Measurements from ENCODE around the gene SLC37A1.
A peak's percentile ranks its signal among the peaks of the same experiment; 100 is the strongest.

SLC37A1 gene

DNA sequence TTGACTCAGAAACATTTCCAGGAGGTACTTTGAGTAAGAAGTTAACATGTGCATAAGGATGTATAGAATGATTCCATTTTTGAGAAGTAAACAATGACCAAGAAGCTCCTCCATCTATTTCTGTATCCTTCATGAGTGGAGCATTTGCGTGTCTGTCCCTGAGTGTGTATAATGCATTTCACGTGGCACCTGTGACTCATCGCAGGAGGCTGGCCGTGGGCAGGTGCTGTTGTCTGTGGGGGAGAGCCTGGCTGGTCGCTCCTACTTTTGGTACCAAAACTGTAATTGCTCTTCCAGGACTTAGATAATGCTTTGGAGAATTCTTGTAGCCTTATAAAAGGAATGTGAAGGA lies 16.5 kb downstream of the SLC37A1 start:
- no peak for DNase-seq

DNA sequence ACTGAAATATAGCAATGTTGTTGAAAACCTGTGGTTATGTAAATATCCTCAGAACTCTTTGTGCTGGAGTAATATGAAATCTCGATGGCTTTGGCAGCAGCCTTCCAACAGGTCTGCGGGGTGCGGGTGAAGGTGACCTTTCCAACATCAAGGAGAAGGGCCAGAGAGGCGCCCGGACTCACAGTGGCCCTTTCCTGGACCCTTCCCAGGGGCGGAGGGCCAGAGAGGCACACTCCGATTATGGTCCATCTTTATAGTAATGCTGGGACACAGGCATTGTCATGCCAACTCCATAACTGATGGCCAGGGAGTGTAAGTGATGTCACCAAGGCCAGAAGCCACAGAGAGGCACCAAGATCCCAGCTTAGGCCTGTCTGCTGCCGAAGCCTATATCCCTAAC lies 18.1 kb downstream of the SLC37A1 start:
- no peak for DNase-seq

DNA sequence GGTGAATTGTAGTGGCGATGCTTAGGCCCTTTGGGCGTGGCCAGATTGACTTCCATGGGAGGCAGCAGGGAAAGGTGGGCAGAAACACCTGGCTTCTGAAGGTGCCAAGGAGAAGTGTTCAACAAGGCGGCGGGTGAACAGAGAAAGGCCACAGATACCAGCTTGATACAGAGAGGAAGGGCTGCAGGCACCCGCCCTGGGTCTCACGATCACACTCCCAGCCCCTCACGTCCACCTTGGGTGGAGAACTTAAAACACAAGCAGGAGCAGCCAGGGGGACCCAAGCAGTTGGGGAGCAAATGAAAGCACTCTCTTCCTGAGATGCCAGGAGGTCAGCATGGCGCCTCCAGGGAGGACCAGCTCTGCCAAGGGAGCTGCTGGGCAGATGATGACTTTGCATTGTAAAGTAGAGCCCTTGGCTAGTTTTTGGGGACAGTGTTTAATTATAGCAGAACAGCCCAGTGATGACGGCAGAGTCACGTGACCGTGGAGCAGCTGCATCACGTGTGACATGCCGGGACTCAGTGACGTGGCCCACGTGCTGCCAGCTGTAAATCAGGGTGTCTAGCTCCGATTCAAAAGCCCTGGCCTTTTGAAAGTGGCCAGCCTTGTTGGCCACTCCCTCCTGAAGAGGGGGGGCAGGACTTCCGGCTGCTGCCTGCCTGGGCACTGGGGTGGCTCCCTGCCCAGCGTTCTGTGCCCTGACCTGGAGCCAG lies 19.0 kb downstream of the SLC37A1 start:
- no peak for DNase-seq

DNA sequence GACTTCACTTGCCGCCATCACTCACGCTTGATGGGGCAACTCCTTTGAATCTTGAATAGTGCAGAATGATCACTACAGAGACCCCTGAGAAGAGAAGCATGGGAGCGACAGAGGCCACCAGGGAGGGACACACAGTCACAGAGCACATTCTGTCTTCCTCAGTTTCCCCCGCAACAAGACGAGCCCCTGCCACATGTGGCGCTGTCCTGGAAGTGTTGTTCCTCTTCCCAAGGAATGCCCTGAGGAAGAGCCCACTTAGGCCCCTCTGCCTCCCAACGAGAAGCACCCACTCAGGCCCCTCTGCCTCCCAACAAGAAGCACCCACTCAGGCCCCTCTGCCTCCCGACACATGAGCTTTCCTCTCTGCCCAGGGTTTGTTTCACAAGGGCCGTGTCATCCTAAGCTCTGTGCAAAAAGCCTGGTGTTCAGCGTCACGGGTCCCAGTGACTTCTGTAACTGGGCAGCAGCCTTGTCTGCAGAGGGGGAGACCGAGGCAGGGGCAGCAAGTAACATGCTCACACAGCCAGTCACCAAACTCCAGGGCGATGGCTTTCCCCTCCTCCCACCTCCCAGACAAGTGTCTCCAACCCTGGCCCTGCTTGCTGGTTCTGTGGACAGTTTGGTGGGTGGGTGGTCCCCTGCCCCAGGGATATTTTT lies 19.8 kb downstream of the SLC37A1 start:
- no peak for DNase-seq

DNA sequence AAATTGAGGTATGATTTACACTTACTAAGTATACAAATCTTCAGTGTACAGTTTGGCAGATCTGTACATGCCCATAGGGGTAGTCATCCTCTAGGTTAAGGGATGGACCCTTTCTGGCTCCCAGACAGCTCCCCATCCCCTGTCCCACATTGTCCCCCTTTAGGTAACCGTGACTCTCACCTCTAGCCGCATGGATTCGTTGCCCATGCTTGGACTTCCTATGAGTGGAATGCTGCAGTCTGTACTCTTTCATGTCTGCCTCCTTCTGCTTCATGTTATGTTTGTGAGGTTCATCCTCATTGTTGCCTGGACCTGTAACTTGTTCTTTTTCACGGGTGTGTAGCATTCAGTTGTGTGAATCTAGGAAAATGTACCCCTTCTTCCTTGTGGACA lies 20.3 kb downstream of the SLC37A1 start:
- DNase-seq = no peak

DNA sequence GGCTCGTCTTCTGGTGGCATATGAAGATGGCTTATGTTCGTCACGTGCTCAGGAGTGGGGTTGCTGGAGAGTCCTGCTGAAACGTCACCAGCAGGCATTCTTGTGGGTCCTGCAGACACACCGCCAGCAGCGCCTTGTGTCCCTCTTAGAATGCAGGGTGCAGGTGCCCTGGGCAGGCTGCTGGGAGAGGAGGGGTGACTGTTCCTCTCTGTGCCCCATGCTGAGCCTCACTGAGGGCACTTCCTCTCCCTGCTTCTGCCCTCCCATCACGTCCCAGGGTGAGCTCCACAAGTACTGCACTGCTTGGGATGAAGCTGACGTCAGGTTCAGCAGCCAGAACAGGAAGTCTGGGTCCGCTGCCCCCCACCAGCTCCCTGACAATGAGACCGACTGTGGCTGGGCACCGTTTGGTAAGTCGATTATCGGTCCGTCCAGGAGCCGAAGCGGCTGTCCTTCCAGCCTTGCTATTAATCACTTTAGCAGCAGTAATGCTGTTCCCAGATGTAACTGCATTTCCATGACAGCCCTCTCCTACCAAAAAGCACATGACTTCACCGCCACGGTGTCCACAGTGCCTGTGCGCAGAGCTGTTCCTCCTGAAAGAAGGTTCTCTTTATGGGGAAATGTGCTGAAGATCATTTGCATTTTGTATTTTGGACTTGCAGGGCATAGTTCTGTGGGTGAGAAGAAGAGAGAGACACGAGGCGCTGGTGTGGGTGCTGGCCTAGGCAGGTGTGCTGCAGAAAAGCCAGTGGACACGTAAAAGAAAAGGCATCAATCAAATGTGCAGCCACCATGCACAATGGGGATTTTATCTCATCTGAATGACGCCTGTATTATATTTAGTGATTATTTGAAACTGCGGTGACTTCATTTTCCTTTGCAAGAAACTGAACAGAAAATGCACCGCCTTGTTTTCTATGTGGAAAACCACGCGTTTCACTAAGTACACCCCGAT lies 21.0 kb downstream of the SLC37A1 start:
- no peak for DNase-seq

DNA sequence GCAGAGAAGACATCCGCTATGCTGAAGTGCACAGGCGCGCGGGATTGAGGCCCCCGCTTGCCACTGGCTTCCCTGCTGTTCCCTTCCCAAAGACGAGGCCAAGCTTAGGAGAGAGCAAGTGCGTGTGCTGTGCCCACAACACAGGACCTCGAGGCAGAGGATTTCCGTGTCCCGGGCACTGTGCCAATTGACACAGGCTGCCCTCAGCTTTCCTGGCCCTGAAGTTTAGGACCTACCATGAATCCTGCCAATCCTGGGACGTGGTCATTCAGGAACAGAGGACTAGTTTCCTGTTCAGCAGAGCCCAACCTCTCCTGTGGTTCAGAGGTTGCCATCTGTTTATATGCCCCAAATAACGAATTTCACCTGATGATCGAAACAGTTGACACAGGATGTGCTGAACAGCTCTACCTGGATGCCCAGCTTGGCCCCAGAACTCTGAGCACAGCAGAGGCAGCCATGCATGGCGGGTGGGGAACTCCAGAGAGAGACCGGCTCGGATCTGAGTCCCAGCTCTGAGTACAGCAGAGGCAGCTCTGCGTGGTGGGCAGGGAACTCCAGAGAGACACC lies 22.0 kb downstream of the SLC37A1 start:
- DNase-seq = no peak

DNA sequence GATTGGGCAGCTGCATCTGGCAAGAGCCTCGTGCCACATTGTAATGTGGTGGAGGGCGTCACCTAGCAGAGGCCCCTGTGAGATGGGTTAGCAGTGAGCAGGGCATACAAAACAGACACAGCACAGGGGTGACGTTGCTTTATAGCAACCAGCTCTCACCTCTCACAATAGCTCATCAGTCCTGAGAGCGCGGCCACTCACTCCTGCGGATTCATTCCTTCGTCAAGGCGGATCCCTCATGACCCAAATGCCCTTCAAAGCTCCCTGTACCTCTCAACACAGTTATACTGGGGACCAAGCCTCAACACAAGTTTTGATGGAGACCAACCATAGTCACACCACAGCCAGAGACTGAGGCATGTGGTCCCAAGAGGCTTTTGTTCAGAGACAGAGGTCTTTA lies 22.9 kb downstream of the SLC37A1 start:
- DNase-seq = no peak

DNA sequence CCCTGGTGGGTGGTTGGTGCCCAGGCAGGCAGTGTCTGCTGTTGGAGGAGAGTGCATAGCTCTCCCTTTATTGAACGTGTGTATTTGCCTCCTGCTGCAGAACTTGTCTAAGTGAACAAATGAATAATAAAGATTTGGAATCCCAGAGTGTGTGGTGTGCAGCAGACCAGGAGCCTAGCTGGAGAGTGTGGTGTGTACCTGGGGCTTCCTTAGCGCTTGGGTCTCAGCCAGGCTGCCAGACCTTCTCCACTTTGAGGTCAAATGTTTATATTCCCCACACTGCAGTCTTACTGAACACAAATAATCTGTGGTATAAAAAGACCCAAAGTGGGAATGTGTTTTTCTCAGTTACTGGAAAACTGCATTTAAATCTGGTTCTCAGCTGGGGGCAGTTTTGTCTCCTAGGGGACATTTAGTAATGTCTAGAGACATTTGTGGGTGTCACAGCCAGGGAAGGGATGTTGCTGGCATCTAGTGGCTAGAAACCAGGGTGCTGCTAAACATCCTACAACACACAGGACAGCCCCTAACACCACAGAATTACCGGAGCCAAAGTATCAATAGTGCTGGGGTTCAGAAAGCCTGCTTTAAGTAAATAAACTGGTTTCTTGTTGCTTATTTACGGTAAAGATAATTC lies 23.6 kb downstream of the SLC37A1 start:
- peak; percentile 13 for DNase-seq

DNA sequence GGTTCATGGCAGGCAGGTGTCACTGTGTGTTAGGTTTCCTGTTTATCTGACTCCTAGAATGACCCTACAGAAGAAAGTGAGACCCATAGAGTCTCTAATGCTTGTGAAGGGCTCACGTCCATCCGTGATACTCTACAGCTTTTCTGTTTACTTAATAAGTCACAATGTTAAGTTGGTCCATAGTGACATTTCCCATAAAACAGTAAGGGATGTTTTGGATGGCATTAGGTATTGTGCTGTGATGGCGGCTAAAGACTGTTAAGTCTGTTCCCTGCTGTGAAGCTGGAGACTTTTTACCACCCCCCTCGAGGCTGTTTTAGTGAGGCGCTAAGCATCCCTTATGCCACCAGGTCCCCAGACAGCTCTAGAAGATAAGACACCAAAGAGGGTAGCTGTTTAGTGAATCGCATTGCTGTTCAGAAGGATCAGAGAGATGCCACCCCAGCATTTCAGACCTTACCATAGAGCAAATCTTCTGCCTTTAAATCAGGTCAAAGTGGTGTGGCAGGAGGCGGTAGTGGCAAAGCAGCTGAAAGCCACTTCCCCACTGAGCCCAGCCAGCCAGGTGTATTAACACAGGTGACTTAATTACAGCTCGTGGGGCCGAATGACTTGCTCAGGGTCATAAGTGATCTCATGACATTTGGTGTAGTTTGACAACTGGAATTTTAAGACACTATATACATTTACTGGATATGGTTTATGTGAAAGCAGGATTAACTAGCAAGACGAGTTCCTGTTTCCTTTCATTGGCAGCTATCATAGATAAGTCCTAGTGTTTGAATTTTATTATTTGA lies 25.0 kb downstream of the SLC37A1 start:
- DNase-seq = no peak

DNA sequence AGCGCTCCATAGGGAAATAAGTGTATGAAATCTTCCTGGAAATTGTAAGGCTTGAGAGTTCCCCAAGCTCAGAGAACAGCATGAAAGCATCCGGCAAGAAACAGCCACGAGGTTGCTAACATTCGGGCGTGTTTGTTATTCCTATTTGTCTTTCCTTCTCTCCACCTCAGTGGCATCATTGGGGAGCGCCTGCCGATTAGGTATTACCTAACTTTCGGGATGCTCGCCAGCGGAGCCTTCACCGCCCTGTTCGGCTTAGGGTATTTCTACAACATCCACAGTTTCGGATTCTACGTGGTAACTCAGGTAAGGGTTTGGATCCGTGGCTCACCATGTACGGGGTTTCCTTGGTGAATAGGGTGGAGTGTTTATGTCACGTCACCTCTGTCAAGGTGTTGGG lies 25.7 kb downstream of the SLC37A1 start:
- no peak for DNase-seq

DNA sequence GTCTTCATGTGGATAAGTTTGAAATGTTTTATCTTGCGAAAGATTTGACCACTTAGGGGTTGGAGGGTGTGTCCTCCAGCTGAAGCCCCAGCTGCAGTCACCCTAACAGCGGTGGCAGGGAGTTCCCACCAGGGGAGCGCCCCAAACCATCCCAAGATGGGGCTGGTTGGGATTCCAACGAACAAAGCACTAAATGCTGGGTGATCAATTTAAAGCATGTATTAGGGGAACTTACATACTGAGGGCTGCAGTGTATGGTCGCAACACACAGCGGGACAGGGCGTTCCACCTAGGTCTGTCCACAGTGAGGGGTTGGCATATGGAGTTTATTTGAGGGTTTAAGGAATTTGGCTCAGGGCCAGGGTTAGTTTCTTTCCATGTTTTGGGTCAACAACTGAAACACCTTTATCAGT lies 26.3 kb downstream of the SLC37A1 start:
- no peak for DNase-seq

DNA sequence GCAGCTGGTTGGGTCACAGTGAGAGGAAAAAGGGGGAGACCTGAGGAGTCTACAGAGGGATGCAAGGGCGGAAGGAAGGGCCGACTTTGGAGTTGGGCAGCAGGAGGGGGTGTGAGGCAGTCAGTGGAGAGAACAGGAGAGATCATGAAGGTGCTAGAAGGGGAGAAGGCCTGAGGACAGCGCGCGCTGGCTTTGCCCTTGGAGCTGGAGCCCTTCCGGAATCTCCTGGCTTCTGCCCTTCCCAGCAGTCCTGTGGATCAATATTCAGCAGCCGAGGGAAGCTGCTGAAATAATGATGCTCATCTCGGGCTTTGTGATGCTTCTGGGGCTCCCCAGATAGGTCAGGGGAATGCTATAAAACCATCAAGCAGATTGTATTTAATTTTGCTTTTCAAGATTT lies 26.7 kb downstream of the SLC37A1 start:
- no peak for DNase-seq

DNA sequence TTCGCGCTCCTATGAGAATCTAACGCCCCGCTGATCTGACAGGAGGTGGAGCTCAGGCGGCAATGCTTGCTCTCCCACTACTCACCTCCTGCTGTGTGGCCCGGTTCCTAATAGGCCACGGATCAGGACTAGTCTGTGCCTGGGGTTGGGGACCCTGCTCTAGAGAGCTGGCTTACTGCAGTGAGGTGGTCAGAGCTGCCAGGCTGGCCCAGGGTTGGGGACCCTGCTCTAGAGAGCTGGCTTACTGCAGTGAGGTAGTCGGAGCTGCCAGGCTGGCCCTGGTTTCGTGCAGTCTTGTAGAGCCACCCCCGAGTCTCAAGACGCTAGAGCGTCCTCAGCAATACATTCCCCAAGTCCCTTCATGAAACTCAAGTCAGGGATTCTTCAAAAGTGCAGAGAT lies 27.5 kb downstream of the SLC37A1 start:
- DNase-seq = no peak

DNA sequence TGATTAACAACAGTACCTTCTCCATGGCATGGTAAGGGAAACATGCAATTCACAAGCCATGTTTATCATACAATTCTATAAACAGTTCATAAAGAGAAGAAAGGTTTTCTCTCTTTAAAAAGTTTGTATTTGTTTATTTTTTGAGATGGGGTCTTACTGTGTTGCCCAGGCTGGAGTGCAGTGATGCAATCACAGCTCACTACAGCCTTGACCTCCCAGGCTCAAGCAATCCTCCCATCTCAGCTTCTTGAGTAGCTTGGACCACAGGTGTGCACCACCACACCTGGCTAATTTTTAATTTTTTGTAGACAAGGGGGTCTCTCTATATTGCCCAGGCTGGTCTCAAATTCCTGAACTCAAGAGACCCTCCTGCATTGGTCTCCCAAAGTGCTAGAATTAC lies 28.0 kb downstream of the SLC37A1 start:
- DNase-seq = no peak

DNA sequence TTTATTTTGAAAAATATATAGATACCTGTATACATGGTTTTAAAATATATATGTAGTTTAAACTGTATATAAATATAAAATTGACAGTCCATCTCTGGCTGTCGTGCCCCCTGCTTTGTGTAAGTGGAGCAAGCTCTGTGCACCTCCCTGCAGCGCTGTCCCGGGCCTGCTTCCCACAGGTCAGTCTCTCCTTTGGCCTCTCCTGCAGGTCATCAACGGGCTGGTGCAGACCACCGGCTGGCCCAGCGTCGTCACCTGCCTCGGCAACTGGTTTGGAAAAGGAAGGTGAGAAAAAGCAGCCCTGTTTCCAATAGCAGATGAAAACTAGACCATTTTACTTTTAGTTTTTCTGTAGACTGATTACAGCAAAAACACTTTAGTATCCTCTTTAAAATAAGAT lies 28.5 kb downstream of the SLC37A1 start:
- DNase-seq = no peak

DNA sequence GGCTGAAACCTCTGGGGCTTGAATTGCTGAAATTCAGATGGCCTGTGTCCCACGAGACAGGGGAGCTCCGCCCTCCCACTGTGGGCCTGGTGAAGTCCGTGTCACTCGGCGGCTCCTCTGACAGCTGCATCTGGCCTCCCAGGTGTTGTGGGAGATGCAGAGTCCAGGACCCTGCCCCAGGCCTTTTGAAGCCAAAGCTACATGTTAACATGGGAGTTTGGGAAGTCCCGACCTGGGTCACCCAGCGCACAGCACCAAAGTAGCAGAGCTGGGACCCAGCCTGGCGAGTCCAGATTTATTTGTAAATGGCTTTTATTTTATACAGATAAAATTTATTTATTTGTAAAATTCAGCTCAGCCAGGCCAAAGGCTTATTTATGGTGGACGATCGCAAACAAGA lies 28.9 kb downstream of the SLC37A1 start:
- no peak for DNase-seq

DNA sequence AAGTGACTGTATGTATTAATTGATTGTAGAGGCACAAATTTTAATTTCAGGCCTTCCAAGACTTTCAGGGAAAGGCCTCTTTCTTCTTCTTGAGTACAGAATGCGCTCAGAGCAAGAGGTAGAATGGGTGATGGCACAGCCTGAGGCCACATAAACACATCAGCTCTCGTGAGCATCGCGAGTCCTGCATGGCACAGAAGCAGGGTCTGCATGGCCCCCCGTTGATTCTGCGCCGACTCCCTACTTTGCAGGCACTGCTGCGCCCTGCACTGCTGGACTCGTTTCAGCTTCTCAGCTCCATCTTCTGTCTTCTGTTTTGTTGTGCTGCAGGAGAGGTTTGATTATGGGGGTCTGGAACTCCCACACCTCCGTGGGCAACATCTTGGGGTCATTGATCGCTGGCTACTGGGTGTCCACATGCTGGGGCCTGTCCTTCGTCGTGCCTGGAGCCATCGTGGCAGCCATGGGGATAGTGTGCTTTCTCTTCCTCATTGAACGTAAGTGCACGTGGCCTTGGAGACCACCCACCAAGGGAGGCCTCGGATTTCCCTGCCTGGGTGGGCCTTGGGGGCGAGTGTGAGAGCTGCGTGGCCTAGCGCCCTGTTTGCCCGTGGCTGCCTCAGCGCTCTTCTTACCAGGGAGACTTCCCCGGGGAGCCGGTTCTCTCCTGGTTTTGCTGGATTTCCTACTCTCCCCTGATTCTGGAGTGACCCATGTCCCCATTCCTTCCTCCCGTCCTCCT lies 29.6 kb downstream of the SLC37A1 start:
- no peak for DNase-seq

DNA sequence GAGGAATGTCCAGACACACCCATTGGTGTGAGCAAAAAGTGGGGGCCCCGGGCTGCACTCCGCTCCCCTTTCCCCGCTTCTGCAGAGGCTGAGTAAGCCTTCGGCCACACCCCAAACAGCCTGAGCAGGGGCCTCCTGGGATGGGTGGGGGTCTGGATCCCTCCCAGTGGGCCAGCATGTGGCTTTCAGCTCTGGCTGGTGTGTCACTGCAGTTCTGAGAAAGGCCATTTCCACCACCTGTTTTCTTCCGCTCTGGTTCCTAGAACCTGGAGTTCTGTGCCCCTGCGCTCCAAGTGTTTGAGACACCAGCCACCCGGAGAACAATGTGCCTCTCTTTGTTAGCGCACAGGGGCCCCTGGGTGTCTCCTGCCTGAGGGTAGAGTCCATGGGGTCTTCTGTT lies 30.9 kb downstream of the SLC37A1 start:
- no peak for DNase-seq

DNA sequence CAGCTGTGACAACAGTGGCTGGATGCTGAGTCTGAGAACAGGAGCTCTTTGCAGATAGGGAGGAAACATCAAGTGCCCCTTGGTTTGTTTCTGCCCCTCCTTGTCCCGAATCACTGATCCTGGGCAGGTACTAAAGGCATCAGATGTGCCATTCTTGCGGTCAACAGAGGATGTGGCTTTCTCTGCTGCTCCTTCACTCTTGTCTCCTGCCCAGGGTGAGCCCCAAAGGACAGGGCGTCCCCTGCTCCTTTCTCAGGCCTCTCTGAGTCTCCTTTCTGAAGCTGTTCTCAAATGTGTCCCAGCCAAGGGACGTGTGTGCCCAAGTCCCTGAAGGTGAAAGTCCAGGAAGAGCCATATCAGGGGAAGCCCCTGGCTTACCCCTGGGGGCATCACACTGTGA lies 31.7 kb downstream of the SLC37A1 start:
- DNase-seq = no peak

DNA sequence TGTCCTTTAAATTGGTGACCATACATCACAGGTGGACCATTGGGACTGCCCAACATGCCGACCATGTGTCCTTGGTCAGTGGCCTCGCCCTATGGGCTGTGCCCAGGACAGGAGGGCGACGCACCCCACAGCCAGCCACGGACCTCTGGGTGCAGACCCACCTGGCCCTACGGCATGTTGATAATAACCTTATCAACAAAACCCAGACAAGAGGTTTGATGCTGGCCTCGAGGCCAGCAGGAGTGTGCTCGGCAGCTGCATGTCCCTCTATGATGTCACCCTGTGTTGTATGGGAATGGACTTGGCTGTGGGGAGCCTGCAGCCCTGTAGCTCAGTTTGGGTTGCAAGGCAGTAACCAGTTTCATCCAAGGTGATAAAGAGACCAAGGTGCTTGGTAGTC lies 32.1 kb downstream of the SLC37A1 start:
- no peak for DNase-seq

All from NCI-H345 (cell line).